ENCODE measurements around the gene RBX1.
A peak's percentile ranks its signal among the peaks of the same experiment; 100 is the strongest.
"Not testable (repeated sequence)": the region's sequence is repeated elsewhere in the genome, so short reads cannot be mapped to it uniquely, and the experiment has no call there.

The RBX1 gene

GRCh38 chr22:40973144-40973543 is 22.0 kb downstream of the RBX1 start:
- no peak for DNase-seq

- DNase-seq, result no peak
These were observed 24.2 kb downstream of the RBX1 start for GRCh38 chr22:40975366-40975765.

GRCh38 chr22:40976866-40977700 is 25.9 kb downstream of the RBX1 start:
- DNase-seq, result no peak

- DNase-seq, result no peak
These were observed 28.0 kb downstream of the RBX1 start for GRCh38 chr22:40979198-40979597.

- no peak for DNase-seq
These were observed 28.7 kb downstream of the RBX1 start for GRCh38 chr22:40979871-40980270.

- peak in 1 of 2 donors; percentile 18 for DNase-seq
These were observed 31.6 kb downstream of the RBX1 start for GRCh38 chr22:40982482-40983385.

GRCh38 chr22:40991298-40991697 is 40.1 kb downstream of the RBX1 start:
- DNase-seq, result no peak

GRCh38 chr22:40995821-40996220 is 44.6 kb downstream of the RBX1 start:
- DNase-seq, result no peak

- DNase-seq, result no peak
These were observed 46.3 kb downstream of the RBX1 start for GRCh38 chr22:40997520-40997919.

GRCh38 chr22:41000040-41000565 is 48.9 kb downstream of the RBX1 start:
- DNase-seq, result no peak

GRCh38 chr22:41000941-41001721 is 50.0 kb downstream of the RBX1 start:
- DNase-seq, result no peak

GRCh38 chr22:41001722-41002122 is 50.5 kb downstream of the RBX1 start:
- no peak for DNase-seq

- not testable (repeated sequence) for DNase-seq
These were observed 51.2 kb downstream of the RBX1 start for GRCh38 chr22:41002386-41002785.

GRCh38 chr22:41003066-41003465 is 51.9 kb downstream of the RBX1 start:
- no peak for DNase-seq

GRCh38 chr22:41003976-41004375 is 52.8 kb downstream of the RBX1 start:
- no peak for DNase-seq

GRCh38 chr22:41009222-41009948 is 58.2 kb downstream of the RBX1 start:
- no peak for DNase-seq

- DNase-seq, result no peak
These were observed 63.8 kb downstream of the RBX1 start for GRCh38 chr22:41015003-41015402.

GRCh38 chr22:41021061-41021612 is 70.0 kb downstream of the RBX1 start:
- DNase-seq, result no peak

GRCh38 chr22:41021613-41022454 is 70.7 kb downstream of the RBX1 start:
- DNase-seq, result peak; percentile 41 to 52

- DNase-seq, result peak; percentile 77 to 83
These were observed 71.5 kb downstream of the RBX1 start for GRCh38 chr22:41022470-41023298.
